Gastrocnemius medialis (tissue), 4 donors: ENCODE data around the gene CTIF. TPM values are rescaled to one million over a fixed set of nuclear protein-coding genes. Genes with fewer than 3 reads are reported as not detected.
A peak's percentile ranks its signal among the peaks of the same experiment; 100 is the strongest.

ENCODE experiments used
- ATAC-seq, 2 donors: fragments of 150-250 bp; one replicate each; pipeline ENCODE4 v1.9.1; 2016
- DNase-seq, 2 donors: peaks; one replicate each; pipeline ENCODE4 v3.0.0-alpha.2; 2019
- H3K27ac ChIP-seq, 4 donors: fragments of 200-600 bp; sonication (generic); 1 replicate in 1 of 4; 2 replicates in 3 of 4; pipeline ENCODE4 v1.5.1; 2016 to 2018; ENCODE audit warnings: mild to moderate bottlenecking in 2 of 4, moderate library complexity in 1 of 4
- H3K27me3 ChIP-seq, 3 donors: fragments of 200-600 bp; sonication (generic) in 2 of 3; 1 replicate in 1 of 3; 2 replicates in 2 of 3; pipeline versions ENCODE4 v1.5.1 to v1.6.0; 2016 to 2019; ENCODE audit warnings: mild to moderate bottlenecking in 1 of 3, moderate library complexity in 1 of 3
- H3K36me3 ChIP-seq, 2 donors: fragments of 200-600 bp; sonication (generic) in 1 of 2; one replicate each; pipeline ENCODE4 v1.5.1; 2017 to 2018
- H3K4me1 ChIP-seq, 2 donors: fragments of 200-600 bp; sonication (generic) in 1 of 2; one replicate each; pipeline ENCODE4 v1.5.1; 2016 to 2017; ENCODE audit warnings: mild to moderate bottlenecking in 2 of 2
- H3K4me3 ChIP-seq, 4 donors: fragments of 200-600 bp; sonication (generic) in 3 of 4; 1 replicate in 1 of 4; 2 replicates in 3 of 4; pipeline ENCODE4 v1.5.1; 2016 to 2019; ENCODE audit warnings: mild to moderate bottlenecking in 2 of 4
- H3K9me3 ChIP-seq, 3 donors: fragments of 200-600 bp; sonication (generic) in 2 of 3; 1 replicate in 1 of 3; 2 replicates in 2 of 3; pipeline ENCODE4 v1.5.1; 2016 to 2019
- POLR2A ChIP-seq, 2 donors: fragments of 450-650 bp; IDR thresholded peaks; one replicate each; pipeline ENCODE4 v1.6.1; 2017; ENCODE audit warnings: antibody characterized with exemption in 2 of 2, mild to moderate bottlenecking in 2 of 2, moderate library complexity in 2 of 2
- in situ Hi-C, 4 donors: fragments of 200-750 bp; cut with MboI; loops; one replicate each; pipeline versions ENCODE4 v1.15.0 to v1.8.0; 2017; ENCODE audit warnings: low sequenced_read_pairs in 4 of 4
- intact Hi-C: fragments of 100-400 bp; cut with DNase I; formaldehyde crosslinking; loops from one replicate; pipeline ENCODE4 v1.15.1; 2023; ENCODE audit warnings: low total_unique reads
- total RNA-seq, 4 donors: library from RNA; depleted of rRNA; stranded (reverse); fragments of >200 nt; gene quantifications; one replicate each; pipeline versions ENCODE4 v1.1.0 to v1.2.3, GENCODE V29; 2016
- TF ChIP-seq, protein P1 (sequence below), 5 experiments: fragments of 450-650 bp in 3 of 5; fragments of 200-600 bp in 2 of 5; sonication (generic) in 2 of 5; IDR thresholded peaks in 4 of 5; conservative IDR thresholded peaks in 1 of 5; 1 replicate in 4 of 5; 2 replicates in 1 of 5; pipeline ENCODE4 v1.5.1; 2016 to 2019; ENCODE audit warnings: antibody characterized with exemption in 5 of 5, mild to moderate bottlenecking in 3 of 5, moderate library complexity in 3 of 5

Gene CTIF
- total RNA-seq, 4 donors from 2014 or later, result 20.2 to 35.4 (median 23.1) TPM

DNA sequence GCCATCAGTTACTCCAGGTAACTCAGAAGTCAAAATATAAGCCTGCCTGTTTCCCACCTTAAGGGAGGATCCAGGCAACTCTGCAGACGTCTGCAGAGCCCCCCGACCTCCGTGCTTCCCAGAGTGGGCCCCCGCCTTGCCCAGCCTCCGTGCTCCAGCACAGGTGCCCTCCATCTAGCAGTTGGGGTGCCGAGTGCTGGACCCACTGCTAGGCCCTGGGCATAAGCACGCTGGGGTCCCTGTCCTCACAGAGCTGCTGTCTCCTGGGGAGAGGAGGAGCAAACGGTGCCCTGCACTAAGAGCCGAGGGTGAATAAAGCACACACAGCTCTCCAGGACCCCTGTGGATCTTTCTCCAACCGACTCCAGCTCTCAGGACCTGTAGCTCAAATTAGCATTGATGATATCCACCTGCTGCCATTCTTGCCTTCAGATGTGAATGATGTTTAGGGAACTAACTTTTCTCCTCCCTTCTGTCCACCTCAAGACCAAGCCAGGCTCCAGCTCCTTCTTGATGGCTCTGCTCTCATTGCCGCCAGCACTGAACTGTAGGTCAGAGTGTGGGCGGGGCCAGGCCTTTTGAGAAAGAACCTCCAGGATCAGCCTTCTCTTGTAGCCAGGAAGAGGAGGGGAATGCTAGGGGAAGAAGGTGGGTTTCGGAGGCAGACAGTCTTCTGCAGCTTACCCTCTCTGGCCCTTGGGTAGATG lies 290.8 kb downstream of the CTIF start:
- intact Hi-C loops, result no loop called here
- TF ChIP-seq POLR2A (IDR thresholded peaks at IDR 0.05), result no peak
- TF ChIP-seq, protein P1, sequence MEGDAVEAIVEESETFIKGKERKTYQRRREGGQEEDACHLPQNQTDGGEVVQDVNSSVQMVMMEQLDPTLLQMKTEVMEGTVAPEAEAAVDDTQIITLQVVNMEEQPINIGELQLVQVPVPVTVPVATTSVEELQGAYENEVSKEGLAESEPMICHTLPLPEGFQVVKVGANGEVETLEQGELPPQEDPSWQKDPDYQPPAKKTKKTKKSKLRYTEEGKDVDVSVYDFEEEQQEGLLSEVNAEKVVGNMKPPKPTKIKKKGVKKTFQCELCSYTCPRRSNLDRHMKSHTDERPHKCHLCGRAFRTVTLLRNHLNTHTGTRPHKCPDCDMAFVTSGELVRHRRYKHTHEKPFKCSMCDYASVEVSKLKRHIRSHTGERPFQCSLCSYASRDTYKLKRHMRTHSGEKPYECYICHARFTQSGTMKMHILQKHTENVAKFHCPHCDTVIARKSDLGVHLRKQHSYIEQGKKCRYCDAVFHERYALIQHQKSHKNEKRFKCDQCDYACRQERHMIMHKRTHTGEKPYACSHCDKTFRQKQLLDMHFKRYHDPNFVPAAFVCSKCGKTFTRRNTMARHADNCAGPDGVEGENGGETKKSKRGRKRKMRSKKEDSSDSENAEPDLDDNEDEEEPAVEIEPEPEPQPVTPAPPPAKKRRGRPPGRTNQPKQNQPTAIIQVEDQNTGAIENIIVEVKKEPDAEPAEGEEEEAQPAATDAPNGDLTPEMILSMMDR (IDR thresholded peaks at IDR 0.05 in 4 of 5, conservative IDR thresholded peaks at IDR 0.05 in 1 of 5), result no peak
- in situ Hi-C loops, result no loop called here
- no peak overlapping the region for H3K27ac ChIP-seq
- DNase-seq (peak in 1 of 2 donors; percentile 3), ATAC-seq (no peak)
- no peak overlapping the region for H3K4me3 ChIP-seq
- H3K4me1 ChIP-seq, result peaks cover 18 to 25% of the 10 kb centered on the region in 2 donors
- no peaks in the 10 kb centered on the region for H3K9me3 ChIP-seq
- no peaks in the 10 kb centered on the region for H3K27me3 ChIP-seq
- no peaks in the 10 kb centered on the region for H3K36me3 ChIP-seq

DNA sequence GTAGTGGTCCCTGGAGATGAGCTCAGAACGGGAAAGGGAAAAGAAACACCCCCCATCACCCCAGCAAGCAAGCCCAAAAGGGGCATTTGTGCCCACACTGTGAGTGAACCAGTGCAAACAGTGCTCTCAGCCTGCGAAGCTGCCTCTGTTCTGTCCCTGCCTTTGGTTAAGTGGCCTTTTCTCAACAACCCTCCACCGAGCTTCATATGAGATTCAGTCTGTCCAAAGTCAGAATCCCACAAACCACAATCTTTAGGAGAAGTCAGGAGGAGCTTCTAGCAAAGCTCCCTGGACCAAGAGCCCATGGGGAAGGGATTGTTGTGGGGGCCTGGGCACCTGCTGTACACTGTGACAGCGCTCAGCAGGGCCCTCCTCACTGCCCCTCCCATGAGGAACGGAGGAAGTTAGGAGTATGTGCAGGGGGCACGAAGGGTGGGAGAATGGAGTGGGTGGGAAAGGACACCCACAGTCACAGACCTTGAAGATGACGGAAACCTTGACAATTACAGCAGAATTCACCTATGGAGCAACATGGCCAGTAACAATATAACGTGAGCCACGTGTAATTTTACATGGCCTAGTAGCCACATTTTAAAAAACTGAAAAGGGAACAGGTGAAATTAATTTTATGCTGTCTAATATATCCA lies 292.4 kb downstream of the CTIF start:
- no peaks in the 10 kb centered on the region for H3K9me3 ChIP-seq
- in situ Hi-C loops (no loop called here), intact Hi-C loops (no loop called here)
- peaks cover 18 to 21% of the 10 kb centered on the region in 2 donors for H3K4me1 ChIP-seq
- ATAC-seq, result no peak
- no peak overlapping the region for H3K4me3 ChIP-seq
- no peaks in the 10 kb centered on the region for H3K36me3 ChIP-seq
- no peaks in the 10 kb centered on the region for H3K27me3 ChIP-seq
- no peak overlapping the region for H3K27ac ChIP-seq
- no peak for TF ChIP-seq POLR2A (IDR thresholded peaks at IDR 0.05)
- TF ChIP-seq, protein P1 (IDR thresholded peaks at IDR 0.05 in 4 of 5, conservative IDR thresholded peaks at IDR 0.05 in 1 of 5), result no peak
- DNase-seq, result peak in 1 of 2 donors; percentile 5

DNA sequence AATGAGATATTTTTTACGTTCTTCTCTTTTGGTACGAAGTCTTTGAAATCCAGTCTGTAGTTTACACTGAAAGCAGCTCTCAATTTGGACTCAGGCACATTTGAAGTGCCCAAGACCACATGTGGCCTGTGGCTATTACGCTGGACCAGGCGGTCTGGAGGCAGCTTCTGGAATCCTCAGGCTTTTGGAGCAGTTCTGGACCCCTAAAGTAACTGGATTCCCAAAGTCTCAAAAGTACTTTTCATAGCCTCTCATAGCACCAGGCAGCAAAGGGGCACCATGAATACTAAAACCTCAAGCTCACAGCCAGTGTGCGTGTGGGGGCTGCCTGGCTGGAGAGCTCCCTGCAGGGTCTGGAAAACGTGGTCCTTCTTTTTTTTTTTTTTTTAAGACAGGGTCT lies 293.0 kb downstream of the CTIF start:
- intact Hi-C loops, result no loop called here
- Histone ChIP-seq H3K27me3 (no peaks in the 10 kb centered on the region), H3K4me3 (no peak overlapping the region), H3K4me1 (peaks cover 18 to 21% of the 10 kb centered on the region in 2 donors), H3K27ac (no peak overlapping the region), H3K9me3 (no peaks in the 10 kb centered on the region), H3K36me3 (no peaks in the 10 kb centered on the region)
- no peak for TF ChIP-seq POLR2A (IDR thresholded peaks at IDR 0.05)
- TF ChIP-seq, protein P1 (IDR thresholded peaks at IDR 0.05 in 4 of 5, conservative IDR thresholded peaks at IDR 0.05 in 1 of 5), result no peak
- peak in 1 of 2 donors; percentile 1 for DNase-seq
- ATAC-seq, result no peak
- in situ Hi-C loops, result no loop called here

DNA sequence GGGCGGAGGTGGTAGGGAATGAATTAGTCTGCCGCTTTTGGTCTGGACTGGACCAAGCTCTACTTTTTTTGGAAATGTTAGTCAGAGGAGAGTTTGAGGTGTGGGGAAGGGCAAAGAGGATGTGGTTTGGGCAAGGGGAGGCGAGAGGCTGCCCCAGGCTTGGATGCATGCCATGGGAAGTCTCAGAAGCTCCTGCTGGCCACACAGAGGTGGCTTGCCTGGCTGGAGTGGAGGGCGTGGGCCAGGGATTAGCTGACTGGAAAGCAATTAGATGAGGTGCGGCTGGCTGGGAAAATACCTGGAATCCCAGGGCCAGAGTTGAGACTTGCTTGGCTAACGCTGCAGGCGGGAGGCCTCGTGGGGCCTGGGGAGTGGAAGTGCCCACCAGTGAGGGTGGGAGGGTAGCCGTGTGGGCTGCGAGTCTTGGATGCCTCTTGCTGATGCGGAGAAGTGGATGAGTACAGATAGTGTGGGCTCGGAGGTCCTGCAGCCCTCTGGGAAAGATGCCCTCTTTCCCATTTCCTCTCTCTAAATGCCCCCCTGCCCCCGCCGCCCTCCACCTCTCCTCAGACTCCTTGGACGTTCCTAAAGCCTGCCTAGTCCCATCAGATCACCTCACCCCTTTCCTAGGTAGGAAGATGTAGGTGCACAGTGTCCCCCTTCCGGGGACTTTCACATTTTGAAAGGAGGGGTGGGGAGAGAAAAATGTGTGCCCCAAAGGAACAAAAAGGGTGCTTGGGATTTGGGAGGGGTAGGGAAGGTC lies 294.3 kb downstream of the CTIF start:
- Histone ChIP-seq H3K27ac (peak overlapping the region in 1 of 4 donors; percentile 18), H3K4me1 (peaks cover 8 to 9% of the 10 kb centered on the region in 2 donors), H3K4me3 (no peak overlapping the region), H3K27me3 (no peaks in the 10 kb centered on the region), H3K9me3 (no peaks in the 10 kb centered on the region), H3K36me3 (no peaks in the 10 kb centered on the region)
- ATAC-seq, result peak in 1 of 2 donors; percentile 13
- intact Hi-C loops (no loop called here), in situ Hi-C loops (no loop called here)
- DNase-seq, result peak in 1 of 2 donors; percentile 13
- TF ChIP-seq POLR2A (IDR thresholded peaks at IDR 0.05), result no peak
- TF ChIP-seq, protein P1 (IDR thresholded peaks at IDR 0.05 in 4 of 5, conservative IDR thresholded peaks at IDR 0.05 in 1 of 5), result no peak
